ENCODE results near the gene MZF1. TPM values are rescaled to one million over a fixed set of nuclear protein-coding genes. Genes with fewer than 3 reads are reported as not detected.
"Not testable (repeated sequence)": the region's sequence is repeated elsewhere in the genome, so short reads cannot be mapped to it uniquely, and the experiment has no call there.

Gene MZF1
- polyA plus RNA-seq, 4 donors: 17.5 to 64.0 (median 30.8) TPM

DNA sequence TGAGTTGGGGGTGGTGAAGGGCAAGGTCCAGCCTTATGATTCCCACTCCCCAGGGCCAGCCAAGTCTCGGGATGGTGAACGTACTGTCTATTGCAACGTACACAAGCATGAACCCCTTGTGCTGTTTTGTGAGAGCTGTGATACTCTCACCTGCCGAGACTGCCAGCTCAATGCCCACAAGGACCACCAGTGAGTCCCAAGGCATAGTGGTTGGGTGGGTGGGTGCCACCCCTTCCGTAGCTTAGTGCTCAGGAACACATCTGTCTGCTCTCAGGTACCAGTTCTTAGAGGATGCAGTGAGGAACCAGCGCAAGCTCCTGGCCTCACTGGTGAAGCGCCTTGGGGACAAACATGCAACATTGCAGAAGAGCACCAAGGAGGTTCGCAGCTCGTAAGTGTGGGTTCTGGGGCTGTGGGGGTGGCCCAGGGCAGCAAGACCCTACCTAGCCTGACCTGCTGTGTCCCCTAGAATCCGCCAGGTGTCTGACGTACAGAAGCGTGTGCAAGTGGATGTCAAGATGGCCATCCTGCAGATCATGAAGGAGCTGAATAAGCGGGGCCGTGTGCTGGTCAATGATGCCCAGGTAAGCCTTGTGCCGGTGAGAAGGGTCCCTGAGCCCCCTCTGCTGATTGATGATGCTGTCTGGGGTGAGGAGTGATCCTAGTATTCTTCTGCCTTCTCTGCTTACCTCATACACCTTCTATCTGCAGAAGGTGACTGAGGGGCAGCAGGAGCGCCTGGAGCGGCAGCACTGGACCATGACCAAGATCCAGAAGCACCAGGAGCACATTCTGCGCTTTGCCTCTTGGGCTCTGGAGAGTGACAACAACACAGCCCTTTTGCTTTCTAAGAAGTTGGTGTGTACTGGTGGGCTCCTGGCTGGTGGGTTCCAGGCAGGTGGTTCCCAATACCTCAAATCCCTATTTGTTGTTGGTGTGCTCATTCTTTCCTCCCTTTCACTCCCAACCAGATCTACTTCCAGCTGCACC lies 25.5 kb downstream of the MZF1 start:
- Histone ChIP-seq H3K4me1 (ENCODE audit: control insufficient read depth in 3 of 3, insufficient read depth in 2 of 3, low read depth in 1 of 3, low read length in 2 of 3) (peaks cover 5 to 15% (median 10%) of the 10 kb centered on the region in 3 donors), H3K27me3 (ENCODE audit: control insufficient read depth in 3 of 3, insufficient read depth in 3 of 3, low read length in 3 of 3) (no peaks in the 10 kb centered on the region), H3K4me3 (ENCODE audit: low read depth in 1 of 3, low read length in 3 of 3) (no peak overlapping the region), H3K36me3 (ENCODE audit: control insufficient read depth in 3 of 3, insufficient read depth in 2 of 3, low read depth in 1 of 3, low read length in 3 of 3) (peaks cover 19 to 72% (median 25%) of the 10 kb centered on the region in 3 donors), H3K27ac (ENCODE audit: low read depth in 1 of 3, low read length in 2 of 3) (no peak overlapping the region), H3K9me3 (ENCODE audit: control insufficient read depth in 2 of 2, insufficient read depth in 1 of 2, low read depth in 1 of 2, low read length in 1 of 2) (no peaks in the 10 kb centered on the region)
- 87 to 91% (median 91%) methylated on average over 18 of the region's 18 CpGs for WGBS, 3 donors
- no peak for FAIRE-seq
- DNase-seq: no peak

DNA sequence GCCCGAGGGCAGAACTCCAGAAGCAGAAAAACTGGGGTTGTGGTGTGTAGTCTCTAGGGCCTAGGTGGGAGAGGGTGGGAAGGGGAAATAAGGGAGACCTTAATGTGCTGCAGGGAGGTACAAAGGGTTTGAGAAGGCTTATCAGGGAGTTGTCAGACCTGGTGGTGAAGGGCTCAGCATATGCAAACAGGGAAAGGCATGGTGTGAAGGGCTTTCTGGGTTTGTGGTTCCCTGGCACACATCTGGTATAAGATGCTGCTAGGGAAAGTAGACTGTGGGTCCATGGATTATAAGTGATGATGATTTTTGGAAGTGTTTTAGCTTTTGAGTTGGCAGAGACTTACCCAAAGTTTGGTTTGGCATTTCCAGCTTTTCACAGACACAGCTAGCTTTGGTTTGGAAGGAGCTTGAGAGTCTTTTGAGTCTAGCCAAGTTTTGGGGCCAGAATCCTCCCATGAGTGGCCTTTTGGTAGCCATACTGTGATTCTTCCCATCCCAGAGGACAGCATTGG lies 27.1 kb downstream of the MZF1 start:
- no peak for DNase-seq
- Histone ChIP-seq H3K4me1 (ENCODE audit: control insufficient read depth in 3 of 3, insufficient read depth in 2 of 3, low read depth in 1 of 3, low read length in 2 of 3) (peaks cover 5 to 15% (median 10%) of the 10 kb centered on the region in 3 donors), H3K27ac (ENCODE audit: low read depth in 1 of 3, low read length in 2 of 3) (no peak overlapping the region), H3K9me3 (ENCODE audit: control insufficient read depth in 2 of 2, insufficient read depth in 1 of 2, low read depth in 1 of 2, low read length in 1 of 2) (no peaks in the 10 kb centered on the region), H3K4me3 (ENCODE audit: low read depth in 1 of 3, low read length in 3 of 3) (peak overlapping the region in 2 of 3 donors; percentile 92 to 96), H3K36me3 (ENCODE audit: control insufficient read depth in 3 of 3, insufficient read depth in 2 of 3, low read depth in 1 of 3, low read length in 3 of 3) (peaks cover 13 to 57% (median 15%) of the 10 kb centered on the region in 3 donors), H3K27me3 (ENCODE audit: control insufficient read depth in 3 of 3, insufficient read depth in 3 of 3, low read length in 3 of 3) (no peaks in the 10 kb centered on the region)
- 0 to 16% (median 0%) methylated on average over 1 of the region's 1 CpG for WGBS, 3 donors
- no peak for FAIRE-seq

DNA sequence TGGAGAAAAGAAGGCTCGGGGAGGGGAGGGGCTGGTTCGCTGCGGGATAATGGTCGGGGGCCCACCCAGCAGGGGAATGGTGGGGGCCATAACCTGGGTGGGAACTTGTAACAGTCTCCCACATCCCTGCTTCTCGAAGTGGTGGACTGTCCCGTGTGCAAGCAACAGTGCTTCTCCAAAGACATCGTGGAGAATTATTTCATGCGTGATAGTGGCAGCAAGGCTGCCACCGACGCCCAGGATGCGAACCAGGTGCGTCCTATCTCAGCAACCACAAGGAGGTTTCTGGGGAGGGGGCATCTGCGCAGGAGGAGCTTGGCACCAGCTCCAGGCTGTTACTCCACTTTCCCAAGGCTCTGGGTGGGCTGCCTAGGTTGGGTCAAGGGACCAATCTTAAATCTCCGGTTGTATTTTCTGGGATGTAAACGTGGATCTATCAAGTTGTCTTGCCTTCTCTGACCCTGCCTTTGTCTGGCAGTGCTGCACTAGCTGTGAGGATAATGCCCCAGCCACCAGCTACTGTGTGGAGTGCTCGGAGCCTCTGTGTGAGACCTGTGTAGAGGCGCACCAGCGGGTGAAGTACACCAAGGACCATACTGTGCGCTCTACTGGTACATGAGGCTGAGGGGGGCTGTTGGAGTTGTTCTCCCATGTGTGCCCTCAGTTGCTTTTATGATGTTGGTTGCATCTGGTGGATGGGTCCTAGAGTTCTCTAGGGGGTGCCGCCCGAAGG lies 27.7 kb downstream of the MZF1 start:
- H3K27ac ChIP-seq (ENCODE audit: low read depth in 1 of 3, low read length in 2 of 3): peak overlapping the region in 2 of 3 donors; percentile 28 to 63
- FAIRE-seq: no peak
- H3K36me3 ChIP-seq (ENCODE audit: control insufficient read depth in 3 of 3, insufficient read depth in 2 of 3, low read depth in 1 of 3, low read length in 3 of 3): peaks cover 11 to 51% (median 13%) of the 10 kb centered on the region in 3 donors
- H3K27me3 ChIP-seq (ENCODE audit: control insufficient read depth in 3 of 3, insufficient read depth in 3 of 3, low read length in 3 of 3): peaks cover 0 to 2% (median 0%) of the 10 kb centered on the region in 3 donors
- H3K4me3 ChIP-seq (ENCODE audit: low read depth in 1 of 3, low read length in 3 of 3): peak overlapping the region; percentile 86 to 96 (median 92)
- WGBS, 3 donors: 2 to 6% (median 3%) methylated on average over 21 of the region's 21 CpGs
- no peak for DNase-seq
- peaks cover 5 to 15% (median 10%) of the 10 kb centered on the region in 3 donors for H3K4me1 ChIP-seq (ENCODE audit: control insufficient read depth in 3 of 3, insufficient read depth in 2 of 3, low read depth in 1 of 3, low read length in 2 of 3)
- no peaks in the 10 kb centered on the region for H3K9me3 ChIP-seq (ENCODE audit: control insufficient read depth in 2 of 2, insufficient read depth in 1 of 2, low read depth in 1 of 2, low read length in 1 of 2)

DNA sequence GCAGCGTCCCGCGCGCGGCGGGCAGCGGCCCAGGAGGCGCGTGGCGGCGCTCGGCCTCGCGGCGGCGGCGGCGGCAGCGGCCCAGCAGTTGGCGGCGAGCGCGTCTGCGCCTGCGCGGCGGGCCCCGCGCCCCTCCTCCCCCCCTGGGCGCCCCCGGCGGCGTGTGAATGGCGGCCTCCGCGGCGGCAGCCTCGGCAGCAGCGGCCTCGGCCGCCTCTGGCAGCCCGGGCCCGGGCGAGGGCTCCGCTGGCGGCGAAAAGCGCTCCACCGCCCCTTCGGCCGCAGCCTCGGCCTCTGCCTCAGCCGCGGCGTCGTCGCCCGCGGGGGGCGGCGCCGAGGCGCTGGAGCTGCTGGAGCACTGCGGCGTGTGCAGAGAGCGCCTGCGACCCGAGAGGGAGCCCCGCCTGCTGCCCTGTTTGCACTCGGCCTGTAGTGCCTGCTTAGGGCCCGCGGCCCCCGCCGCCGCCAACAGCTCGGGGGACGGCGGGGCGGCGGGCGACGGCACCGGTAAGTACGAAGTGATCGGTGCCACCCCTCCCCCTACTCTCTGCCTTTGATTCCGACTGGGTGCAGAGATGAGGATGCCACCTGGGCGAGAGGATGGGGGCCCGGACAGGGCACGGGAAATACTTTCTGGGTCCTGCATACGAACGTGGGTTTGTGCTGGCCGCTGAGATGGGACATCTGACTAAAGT lies 28.4 kb downstream of the MZF1 start:
- Histone ChIP-seq H3K4me1 (ENCODE audit: control insufficient read depth in 3 of 3, insufficient read depth in 2 of 3, low read depth in 1 of 3, low read length in 2 of 3) (peaks cover 5 to 15% (median 10%) of the 10 kb centered on the region in 3 donors), H3K4me3 (ENCODE audit: low read depth in 1 of 3, low read length in 3 of 3) (peak overlapping the region; percentile 86 to 96 (median 92)), H3K9me3 (ENCODE audit: control insufficient read depth in 2 of 2, insufficient read depth in 1 of 2, low read depth in 1 of 2, low read length in 1 of 2) (no peaks in the 10 kb centered on the region), H3K27me3 (ENCODE audit: control insufficient read depth in 3 of 3, insufficient read depth in 3 of 3, low read length in 3 of 3) (peaks cover 0 to 3% (median 0%) of the 10 kb centered on the region in 3 donors), H3K27ac (ENCODE audit: low read depth in 1 of 3, low read length in 2 of 3) (peak overlapping the region; percentile 91 to 95 (median 94)), H3K36me3 (ENCODE audit: control insufficient read depth in 3 of 3, insufficient read depth in 2 of 3, low read depth in 1 of 3, low read length in 3 of 3) (peaks cover 11 to 44% (median 13%) of the 10 kb centered on the region in 3 donors)
- DNase-seq (peak in 1 of 2 donors; percentile 50), FAIRE-seq (no peak)
- 0% methylated on average over 37 to 92 of the region's 92 CpGs for WGBS, 3 donors

DNA sequence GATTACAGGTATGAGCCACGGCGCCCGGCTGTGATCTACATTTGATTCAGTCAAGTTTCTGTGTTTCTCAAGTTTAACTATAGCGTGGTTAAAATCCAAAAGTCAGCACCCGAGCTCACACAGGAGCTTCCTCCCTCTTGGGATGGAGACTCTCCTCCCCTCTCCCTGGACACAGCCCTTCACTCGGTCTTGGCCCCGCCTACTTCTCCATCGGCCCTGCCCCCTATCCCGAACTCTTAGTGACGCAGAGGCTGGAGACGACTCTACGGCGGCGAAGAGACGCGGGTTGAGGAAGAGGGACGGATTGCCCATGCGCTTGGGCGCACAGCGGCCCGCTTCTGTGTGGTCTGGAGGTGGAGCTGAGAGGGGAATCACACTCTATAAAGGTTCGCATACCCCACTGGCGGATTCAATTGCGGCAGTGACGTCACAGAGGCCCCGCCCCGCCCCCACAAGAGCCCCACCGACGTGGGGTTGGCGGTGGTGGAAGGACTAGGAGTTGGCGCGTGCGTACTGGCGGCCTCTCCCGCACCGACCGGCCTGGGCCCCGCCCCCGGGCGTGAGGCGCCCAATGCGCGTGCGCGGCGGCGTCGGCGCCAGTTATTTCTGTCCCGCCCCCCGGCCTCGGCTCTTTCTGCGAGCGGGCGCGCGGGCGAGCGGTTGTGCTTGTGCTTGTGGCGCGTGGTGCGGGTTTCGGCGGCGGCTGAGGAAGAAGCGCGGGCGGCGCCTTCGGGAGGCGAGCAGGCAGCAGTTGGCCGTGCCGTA lies 29.1 kb downstream of the MZF1 start, which contains the start of gene TRIM28:
TRIM28 (plus strand) TSS at position 239 of the 765 bp plus-strand sequence. CDS start 694 bp downstream, outside the sequence.
- Histone ChIP-seq H3K9me3 (ENCODE audit: control insufficient read depth in 2 of 2, insufficient read depth in 1 of 2, low read depth in 1 of 2, low read length in 1 of 2) (no peaks in the 10 kb centered on the region), H3K4me1 (ENCODE audit: control insufficient read depth in 3 of 3, insufficient read depth in 2 of 3, low read depth in 1 of 3, low read length in 2 of 3) (peaks cover 5 to 15% (median 10%) of the 10 kb centered on the region in 3 donors), H3K27me3 (ENCODE audit: control insufficient read depth in 3 of 3, insufficient read depth in 3 of 3, low read length in 3 of 3) (peaks cover 0 to 3% (median 0%) of the 10 kb centered on the region in 3 donors), H3K4me3 (ENCODE audit: low read depth in 1 of 3, low read length in 3 of 3) (peak within 1 kb of the TSS; percentile 86 to 96 (median 92)), H3K27ac (ENCODE audit: low read depth in 1 of 3, low read length in 2 of 3) (peak within 1 kb of the TSS; percentile 91 to 95 (median 94)), H3K36me3 (ENCODE audit: control insufficient read depth in 3 of 3, insufficient read depth in 2 of 3, low read depth in 1 of 3, low read length in 3 of 3) (peaks cover 6 to 36% (median 11%) of the 10 kb centered on the region in 3 donors)
- no peak for FAIRE-seq
- DNase-seq: peak; percentile 98
- 0% methylated on average over 55 to 73 of the region's 73 CpGs for WGBS, 3 donors

DNA sequence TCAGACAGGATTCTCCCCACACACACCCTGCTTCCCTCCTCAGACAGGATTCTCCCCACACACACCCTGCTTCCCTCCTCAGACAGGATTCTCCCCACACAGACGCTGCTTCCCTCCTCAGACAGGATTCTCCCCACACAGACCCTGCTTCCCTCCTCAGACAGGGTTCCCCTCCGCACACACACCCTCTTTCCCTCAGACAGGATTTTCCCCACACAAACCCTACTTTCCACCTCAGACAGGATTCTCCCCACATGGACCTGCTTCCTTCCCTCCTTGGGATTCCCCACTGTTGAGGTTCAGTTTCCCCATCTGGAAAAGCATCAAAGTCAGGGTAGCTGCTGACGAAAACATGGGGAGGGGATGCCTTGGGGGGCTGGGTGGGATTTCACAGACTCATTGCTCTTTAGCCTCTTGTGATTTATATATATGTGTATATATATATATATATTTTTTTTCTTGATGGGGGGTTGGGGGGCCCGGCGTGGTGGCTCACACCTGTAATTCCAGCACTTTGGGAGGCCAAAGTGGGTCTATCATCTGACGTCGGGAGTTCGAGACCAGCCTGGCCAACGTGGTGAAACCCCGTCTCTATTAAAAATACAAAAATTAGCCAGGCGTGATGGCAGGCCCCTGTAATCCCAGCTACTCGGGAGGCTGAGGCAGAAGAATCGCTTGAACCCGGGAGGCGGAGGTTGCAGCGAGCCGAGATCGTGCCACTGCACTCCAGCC lies 30.3 kb downstream of the MZF1 start:
- not testable (repeated sequence) for DNase-seq

DNA sequence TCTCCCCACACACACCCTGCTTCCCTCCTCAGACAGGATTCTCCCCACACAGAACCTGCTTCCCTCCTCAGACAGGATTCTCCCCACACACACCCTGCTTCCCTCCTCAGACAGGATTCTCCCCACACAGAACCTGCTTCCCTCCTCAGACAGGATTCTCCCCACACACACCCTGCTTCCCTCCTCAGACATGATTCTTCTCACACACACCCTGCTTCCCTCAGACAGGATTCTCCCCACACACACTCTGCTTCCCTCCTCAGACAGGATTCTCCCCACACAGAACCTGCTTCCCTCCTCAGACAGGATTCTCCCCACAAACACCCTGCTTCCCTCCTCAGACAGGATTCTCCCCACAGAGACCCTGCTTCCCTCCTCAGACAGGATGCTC lies 34.0 kb downstream of the MZF1 start:
- not testable (repeated sequence) for H3K4me3 ChIP-seq (ENCODE audit: low read depth in 1 of 3, low read length in 3 of 3); H3K36me3 ChIP-seq (ENCODE audit: control insufficient read depth in 3 of 3, insufficient read depth in 2 of 3, low read depth in 1 of 3, low read length in 3 of 3); H3K9me3 ChIP-seq (ENCODE audit: control insufficient read depth in 2 of 2, insufficient read depth in 1 of 2, low read depth in 1 of 2, low read length in 1 of 2); H3K27ac ChIP-seq (ENCODE audit: low read depth in 1 of 3, low read length in 2 of 3); DNase-seq; H3K27me3 ChIP-seq (ENCODE audit: control insufficient read depth in 3 of 3, insufficient read depth in 3 of 3, low read length in 3 of 3); FAIRE-seq
- peaks cover 0 to 25% (median 5%) of the 10 kb centered on the region in 3 donors for H3K4me1 ChIP-seq (ENCODE audit: control insufficient read depth in 3 of 3, insufficient read depth in 2 of 3, low read depth in 1 of 3, low read length in 2 of 3)

More for the DNA sequence above, 30.3 kb downstream of the MZF1 start:
- 76 to 81% (median 80%) methylated on average over 18 of the region's 18 CpGs for WGBS, 3 donors
- not testable (repeated sequence) for H3K9me3 ChIP-seq (ENCODE audit: control insufficient read depth in 2 of 2, insufficient read depth in 1 of 2, low read depth in 1 of 2, low read length in 1 of 2); H3K27me3 ChIP-seq (ENCODE audit: control insufficient read depth in 3 of 3, insufficient read depth in 3 of 3, low read length in 3 of 3); H3K4me3 ChIP-seq (ENCODE audit: low read depth in 1 of 3, low read length in 3 of 3); FAIRE-seq
- H3K27ac ChIP-seq (ENCODE audit: low read depth in 1 of 3, low read length in 2 of 3): peak overlapping the region in 2 of 3 donors; percentile 91 to 95
- H3K4me1 ChIP-seq (ENCODE audit: control insufficient read depth in 3 of 3, insufficient read depth in 2 of 3, low read depth in 1 of 3, low read length in 2 of 3): peaks cover 10 to 24% (median 10%) of the 10 kb centered on the region in 3 donors
- peaks cover 0 to 24% (median 3%) of the 10 kb centered on the region in 3 donors for H3K36me3 ChIP-seq (ENCODE audit: control insufficient read depth in 3 of 3, insufficient read depth in 2 of 3, low read depth in 1 of 3, low read length in 3 of 3)
